ENCODE data around the gene ABI3BP. TPM values are rescaled to one million over a fixed set of nuclear protein-coding genes. Genes with fewer than 3 reads are reported as not detected.

Gene ABI3BP
- total RNA-seq, 1 experiment from 2014 or later: 0.15 TPM

- Histone ChIP-seq H3K9me3 (ENCODE audit: control insufficient read depth in 1 of 2, insufficient read depth in 1 of 2, low read depth in 1 of 2, low read length in 2 of 2) (no peaks in the 10 kb centered on the region), H4K20me1 (ENCODE audit: insufficient read depth) (no peaks in the 10 kb centered on the region), H3K36me3 (ENCODE audit: control insufficient read depth in 1 of 2, insufficient read depth in 2 of 2, low read length in 2 of 2) (no peaks in the 10 kb centered on the region), H3K9ac (ENCODE audit: low read length) (no peak overlapping the region), H3K9me2 (ENCODE audit: insufficient read depth) (no peaks in the 10 kb centered on the region), H3K27ac (ENCODE audit: low read depth, low read length) (no peak overlapping the region), H3K4me1 (ENCODE audit: control insufficient read depth in 1 of 2, insufficient read depth in 2 of 2, low read length in 2 of 2) (no peaks in the 10 kb centered on the region), H2AFZ (ENCODE audit: low read depth, low read length, poor library complexity, severe bottlenecking) (no peak overlapping the region), H3K4me3 (replicated peaks in 1 of 2; ENCODE audit: low read depth in 1 of 2, low read length in 2 of 2) (no peak overlapping the region), H3K27me3 (ENCODE audit: insufficient read depth, low read length) (no peaks in the 10 kb centered on the region), H3K79me2 (ENCODE audit: insufficient read depth, low read length) (no peaks in the 10 kb centered on the region), H3K4me2 (ENCODE audit: low read length) (no peak overlapping the region)
- ChIA-PET POLR2A (no interaction called here), RAD21 (ENCODE audit: low non-redundant PET in 1 of 2, low total read pairs in 2 of 2, uncharacterized antibody in 2 of 2, unreplicated experiment in 2 of 2) (no interaction called here), CTCF (no interaction called here)
- no TSS peak for BruUV-seq (replicated peaks)
- ATAC-seq (no peak), DNase-seq (ENCODE audit: low read depth, low spot score) (no peak)
- TF ChIP-seq ZFX (IDR thresholded peaks at IDR 0.05) (no peak), EZH2 (IDR thresholded peaks at IDR 0.05) (no peak), ZNF274 (IDR thresholded peaks at IDR 0.05; ENCODE audit: low read depth, low read length) (no peak), REST (IDR thresholded peaks at IDR 0.05; ENCODE audit: low read depth) (no peak), CEBPB (IDR thresholded peaks at IDR 0.05; ENCODE audit: low read depth) (no peak), MAX (IDR thresholded peaks at IDR 0.05) (no peak), JUND (IDR thresholded peaks at IDR 0.05) (no peak), EZH2phosphoT487 (IDR thresholded peaks at IDR 0.05; ENCODE audit: borderline replicate concordance) (no peak), ELF1 (IDR thresholded peaks at IDR 0.05; ENCODE audit: borderline replicate concordance, low read depth) (no peak), SP1 (IDR thresholded peaks at IDR 0.05; ENCODE audit: low read depth) (no peak), ATF3 (IDR thresholded peaks at IDR 0.05) (no peak), RAD21 (IDR thresholded peaks at IDR 0.05; ENCODE audit: low read depth) (no peak)
- intact Hi-C loops (cut with micrococcal nuclease): no loop called here
Measured at GRCh38 chr3:100978011-100978659, 15.1 kb downstream of the ABI3BP start.
